BJ (cell line): ENCODE results near the gene PRSS38. TPM values are rescaled to one million over a fixed set of nuclear protein-coding genes. Genes with fewer than 3 reads are reported as not detected.

Experiments
- CTCF ChIA-PET: fragments of 350-600 bp; formaldehyde crosslinking; extraction: SDS; loops from one replicate; lab custom pipeline; 2021; ENCODE audit warnings: antibody characterized with exemption, inconsistent platforms; lab: Yijun Ruan, JAX
- POLR2A ChIA-PET: fragments of 300-600 bp; sonication (Branson Sonifier 250); formaldehyde crosslinking; extraction: SDS; loops from one replicate; lab custom pipeline; 2021; ENCODE audit warnings: antibody characterized with exemption; lab: Charles Lee
- DNase-seq: peaks from one replicate; pipeline ENCODE4 v3.0.0-alpha.2; 2011; ENCODE audit warnings: low read depth
- H3K27me3 ChIP-seq: 2 replicates; pipeline ENCODE4 v1.6.0; 2011; ENCODE audit warnings: low read length; ENCODE audit not compliant: control insufficient read depth, insufficient read depth
- H3K36me3 ChIP-seq: 2 replicates; pipeline ENCODE4 v1.5.1; 2011; ENCODE audit warnings: low read length; ENCODE audit not compliant: control insufficient read depth, insufficient read depth
- H3K4me3 ChIP-seq: 2 replicates; pipeline ENCODE4 v1.5.1; 2011; ENCODE audit warnings: low read depth, mild to moderate bottlenecking, control low read depth, low read length
- polyA minus RNA-seq: library from RNA; depleted of rRNA, polyadenylated mRNA; stranded (reverse); fragments of >200 nt; gene quantifications from 2 replicates; pipeline ENCODE4 v1.2.3, GENCODE V29; 2011; rRNA and poly(A)+ RNA removed
- polyA plus RNA-seq: library from polyadenylated mRNA; depleted of rRNA; stranded (reverse); fragments of >200 nt; gene quantifications from 2 replicates; pipeline ENCODE4 v1.2.3, GENCODE V29; 2011; rRNA removed
- TF ChIP-seq, protein P1 (sequence below): IDR thresholded peaks from 2 replicates; pipeline ENCODE4 v1.5.1; 2011; ENCODE audit warnings: low read depth, mild to moderate bottlenecking, control low read depth, inconsistent platforms, low read length, moderate library complexity; ENCODE audit not compliant: insufficient read depth

Gene PRSS38
- polyA plus RNA-seq (not detected in 2 replicates), polyA minus RNA-seq (not detected in 2 replicates)

DNA sequence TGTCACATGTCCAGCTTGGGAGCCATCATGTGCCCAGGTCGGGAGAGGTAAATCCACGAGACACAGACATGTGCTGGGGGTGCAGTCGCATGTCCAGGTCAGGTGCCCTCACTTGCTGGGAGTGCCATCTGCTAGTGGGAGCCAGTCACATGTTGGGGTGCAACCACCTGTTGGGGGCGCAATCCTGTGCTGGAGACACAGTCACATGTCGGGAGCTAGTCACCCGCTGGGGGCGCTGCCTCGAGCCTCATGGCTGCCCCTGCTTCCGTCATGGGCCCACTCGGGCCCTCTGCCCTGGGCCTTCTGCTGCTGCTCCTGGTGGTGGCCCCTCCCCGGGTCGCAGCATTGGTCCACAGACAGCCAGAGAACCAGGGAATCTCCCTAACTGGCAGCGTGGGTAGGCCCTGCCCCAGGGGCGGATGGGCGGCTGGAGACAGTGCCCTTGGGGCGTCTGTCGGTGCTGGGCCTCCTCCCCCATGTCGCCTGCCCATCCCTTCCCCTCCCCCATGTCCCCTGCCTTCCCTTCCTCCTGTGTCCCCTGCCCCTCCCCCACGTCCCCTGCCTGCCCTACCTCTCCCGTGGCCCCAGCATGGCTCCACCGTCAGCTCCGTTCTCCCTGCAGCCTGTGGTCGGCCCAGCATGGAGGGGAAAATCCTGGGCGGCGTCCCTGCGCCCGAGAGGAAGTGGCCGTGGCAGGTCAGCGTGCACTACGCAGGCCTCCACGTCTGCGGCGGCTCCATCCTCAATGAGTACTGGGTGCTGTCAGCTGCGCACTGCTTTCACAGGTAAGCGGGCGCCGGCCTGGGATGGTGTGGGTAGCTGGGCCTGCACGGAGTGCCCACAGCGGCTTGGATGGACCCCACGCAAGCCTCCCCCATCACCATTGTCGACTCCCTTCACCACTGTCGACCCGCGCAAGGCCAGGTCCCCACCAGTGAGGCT lies at the start of gene PRSS38:
TSS of gene PRSS38 (plus strand) at position 208 of the 942 bp plus-strand sequence. CDS start at position 250, 42 bp downstream.
- TF ChIP-seq, protein P1, sequence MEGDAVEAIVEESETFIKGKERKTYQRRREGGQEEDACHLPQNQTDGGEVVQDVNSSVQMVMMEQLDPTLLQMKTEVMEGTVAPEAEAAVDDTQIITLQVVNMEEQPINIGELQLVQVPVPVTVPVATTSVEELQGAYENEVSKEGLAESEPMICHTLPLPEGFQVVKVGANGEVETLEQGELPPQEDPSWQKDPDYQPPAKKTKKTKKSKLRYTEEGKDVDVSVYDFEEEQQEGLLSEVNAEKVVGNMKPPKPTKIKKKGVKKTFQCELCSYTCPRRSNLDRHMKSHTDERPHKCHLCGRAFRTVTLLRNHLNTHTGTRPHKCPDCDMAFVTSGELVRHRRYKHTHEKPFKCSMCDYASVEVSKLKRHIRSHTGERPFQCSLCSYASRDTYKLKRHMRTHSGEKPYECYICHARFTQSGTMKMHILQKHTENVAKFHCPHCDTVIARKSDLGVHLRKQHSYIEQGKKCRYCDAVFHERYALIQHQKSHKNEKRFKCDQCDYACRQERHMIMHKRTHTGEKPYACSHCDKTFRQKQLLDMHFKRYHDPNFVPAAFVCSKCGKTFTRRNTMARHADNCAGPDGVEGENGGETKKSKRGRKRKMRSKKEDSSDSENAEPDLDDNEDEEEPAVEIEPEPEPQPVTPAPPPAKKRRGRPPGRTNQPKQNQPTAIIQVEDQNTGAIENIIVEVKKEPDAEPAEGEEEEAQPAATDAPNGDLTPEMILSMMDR: no peak
- H3K27me3 ChIP-seq: no peaks in the 10 kb centered on the region
- CTCF ChIA-PET: interaction anchor here (1.2 kb wide), 1 partner anchor 16 kb away, joined by 3 read pairs; no protein-coding TSS in a partner anchor
- no peaks in the 10 kb centered on the region for H3K36me3 ChIP-seq
- POLR2A ChIA-PET: no interaction called here
- no peak within 1 kb of the TSS for H3K4me3 ChIP-seq
- DNase-seq: no peak

GRCh38 chr1:227766015-227766634 lies 49.4 kb upstream of the PRSS38 start:
- Histone ChIP-seq H3K36me3 (peaks cover 10% of the 10 kb centered on the region), H3K27me3 (no peaks in the 10 kb centered on the region), H3K4me3 (no peak overlapping the region)
- TF ChIP-seq, protein P1: no peak
- ChIA-PET POLR2A (interaction anchor here (0.5 kb wide), 1 partner anchor 316 kb away, joined by 8 read pairs; no protein-coding TSS in a partner anchor), CTCF (interaction anchor here (1.0 to 6.7 kb wide), 4 partner anchors 9 to 181 kb away, joined by 3 to 71 read pairs (median 8); partner anchors contain the start of gene WNT9A)
- no peak for DNase-seq

- Histone ChIP-seq H3K27me3 (no peaks in the 10 kb centered on the region), H3K36me3 (peaks cover 11% of the 10 kb centered on the region), H3K4me3 (no peak overlapping the region)
- POLR2A ChIA-PET: interaction anchor here (0.5 kb wide), 1 partner anchor 315 kb away, joined by 8 read pairs; no protein-coding TSS in a partner anchor
- DNase-seq: no peak
- CTCF ChIA-PET: interaction anchor here (2.6 to 6.7 kb wide), 2 partner anchors 9 to 180 kb away, joined by 13 to 71 read pairs; partner anchors contain the start of gene WNT9A
- TF ChIP-seq, protein P1: no peak
These were observed 48.7 kb upstream of the PRSS38 start for GRCh38 chr1:227766653-227767277.

- CTCF ChIA-PET: interaction anchor here (1.0 kb wide), 1 partner anchor 9 kb away, joined by 3 read pairs; no protein-coding TSS in a partner anchor
- Histone ChIP-seq H3K36me3 (peaks cover 13% of the 10 kb centered on the region), H3K4me3 (no peak overlapping the region), H3K27me3 (no peaks in the 10 kb centered on the region)
- POLR2A ChIA-PET: no interaction called here
- no peak for DNase-seq
- TF ChIP-seq, protein P1: no peak
These were observed 47.9 kb upstream of the PRSS38 start for GRCh38 chr1:227767401-227768124.
